ENCODE results near the gene SGSH.

The SGSH gene

DNA sequence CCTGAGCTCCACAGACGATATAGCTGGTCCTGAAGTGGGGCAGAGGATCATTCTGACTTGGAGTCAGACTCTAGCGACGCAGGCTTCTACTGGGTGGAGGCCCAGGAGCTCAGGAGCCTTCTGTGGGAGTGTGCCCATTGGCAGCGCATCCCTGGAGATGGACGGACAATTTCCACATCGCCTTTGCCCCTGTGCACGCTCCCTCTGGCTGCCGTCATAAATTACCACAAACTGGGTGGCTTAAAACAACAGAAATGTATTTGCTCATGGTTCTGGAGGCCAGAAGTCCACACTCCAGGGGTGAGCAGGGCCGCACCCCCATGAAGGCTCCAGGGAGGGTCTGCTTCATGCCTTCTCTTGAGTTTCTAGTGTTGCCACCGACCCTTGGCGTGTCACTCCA lies 43.4 kb downstream of the SGSH start:
- TF ChIP-seq, protein P1, sequence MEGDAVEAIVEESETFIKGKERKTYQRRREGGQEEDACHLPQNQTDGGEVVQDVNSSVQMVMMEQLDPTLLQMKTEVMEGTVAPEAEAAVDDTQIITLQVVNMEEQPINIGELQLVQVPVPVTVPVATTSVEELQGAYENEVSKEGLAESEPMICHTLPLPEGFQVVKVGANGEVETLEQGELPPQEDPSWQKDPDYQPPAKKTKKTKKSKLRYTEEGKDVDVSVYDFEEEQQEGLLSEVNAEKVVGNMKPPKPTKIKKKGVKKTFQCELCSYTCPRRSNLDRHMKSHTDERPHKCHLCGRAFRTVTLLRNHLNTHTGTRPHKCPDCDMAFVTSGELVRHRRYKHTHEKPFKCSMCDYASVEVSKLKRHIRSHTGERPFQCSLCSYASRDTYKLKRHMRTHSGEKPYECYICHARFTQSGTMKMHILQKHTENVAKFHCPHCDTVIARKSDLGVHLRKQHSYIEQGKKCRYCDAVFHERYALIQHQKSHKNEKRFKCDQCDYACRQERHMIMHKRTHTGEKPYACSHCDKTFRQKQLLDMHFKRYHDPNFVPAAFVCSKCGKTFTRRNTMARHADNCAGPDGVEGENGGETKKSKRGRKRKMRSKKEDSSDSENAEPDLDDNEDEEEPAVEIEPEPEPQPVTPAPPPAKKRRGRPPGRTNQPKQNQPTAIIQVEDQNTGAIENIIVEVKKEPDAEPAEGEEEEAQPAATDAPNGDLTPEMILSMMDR (IDR thresholded peaks at IDR 0.05; ENCODE audit: insufficient read depth, missing control alignments) = no peak
- DNase-seq (ENCODE audit: insufficient read length, low spot score) = no peak
- FAIRE-seq = no peak

DNA sequence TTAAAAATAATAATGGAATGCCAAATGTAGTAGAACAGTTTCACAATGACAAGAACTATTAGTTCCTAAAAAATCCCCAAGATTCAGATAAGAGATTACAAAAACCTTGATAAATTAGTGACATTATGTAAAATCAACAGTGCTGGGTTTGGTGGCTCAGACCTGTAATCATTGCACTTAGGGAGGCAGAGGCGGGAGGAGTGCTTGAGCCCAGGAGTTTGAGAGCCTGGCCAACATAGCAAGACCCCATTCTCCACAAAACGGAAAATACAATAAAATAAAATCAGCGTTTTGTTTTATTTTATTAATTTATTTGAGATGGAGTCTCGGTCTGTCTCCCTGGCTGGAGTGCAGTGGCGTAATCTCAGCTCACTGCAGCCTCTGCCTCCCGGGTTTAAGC lies 46.2 kb downstream of the SGSH start:
- FAIRE-seq (no peak), DNase-seq (ENCODE audit: insufficient read length, low spot score) (no peak)
- TF ChIP-seq, protein P1 (IDR thresholded peaks at IDR 0.05; ENCODE audit: insufficient read depth, missing control alignments) = no peak

DNA sequence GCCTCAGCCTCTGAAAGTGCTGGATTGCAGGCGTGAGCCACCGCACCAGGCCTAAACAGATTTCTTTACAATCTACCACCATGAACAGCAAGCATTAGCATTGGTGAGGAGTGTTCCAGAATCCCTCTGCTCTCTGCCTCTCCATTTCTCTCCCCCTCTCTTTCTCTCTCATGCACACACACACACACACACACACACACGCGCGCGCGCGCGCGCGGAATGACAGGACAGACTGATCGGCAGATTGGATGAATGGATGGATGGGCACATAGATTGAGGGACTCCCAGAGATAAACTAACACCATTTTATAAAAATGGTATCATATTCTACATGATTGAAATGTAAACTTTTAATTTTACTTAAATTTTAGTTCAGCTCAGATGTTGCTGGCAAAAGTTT lies 47.0 kb downstream of the SGSH start:
- FAIRE-seq (no peak), DNase-seq (ENCODE audit: insufficient read length, low spot score) (no peak)
- TF ChIP-seq, protein P1 (IDR thresholded peaks at IDR 0.05; ENCODE audit: insufficient read depth, missing control alignments) = no peak

DNA sequence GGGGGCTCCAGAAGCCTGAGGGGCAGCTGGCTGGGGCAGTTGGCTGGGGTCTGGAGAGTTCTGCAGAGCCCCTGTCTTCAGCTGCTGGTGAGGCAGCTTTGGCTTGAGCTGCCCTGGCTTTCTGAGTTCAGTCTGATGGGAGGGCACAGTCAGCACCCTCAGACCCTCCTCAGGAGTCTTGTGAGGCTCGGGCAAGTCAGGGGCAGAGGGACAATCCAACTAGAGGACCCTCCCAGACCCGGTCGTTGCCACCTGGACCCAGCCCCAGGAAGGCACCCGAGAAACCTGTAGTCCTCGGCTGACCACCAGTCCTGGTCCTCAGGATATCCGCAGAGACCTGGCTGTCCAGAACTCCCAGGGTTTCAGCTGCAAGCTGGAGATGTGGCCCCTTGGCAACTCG lies 48.5 kb downstream of the SGSH start:
- DNase-seq (ENCODE audit: insufficient read length, low spot score) (no peak), FAIRE-seq (no peak)
- TF ChIP-seq, protein P1 (IDR thresholded peaks at IDR 0.05; ENCODE audit: insufficient read depth, missing control alignments) = no peak

DNA sequence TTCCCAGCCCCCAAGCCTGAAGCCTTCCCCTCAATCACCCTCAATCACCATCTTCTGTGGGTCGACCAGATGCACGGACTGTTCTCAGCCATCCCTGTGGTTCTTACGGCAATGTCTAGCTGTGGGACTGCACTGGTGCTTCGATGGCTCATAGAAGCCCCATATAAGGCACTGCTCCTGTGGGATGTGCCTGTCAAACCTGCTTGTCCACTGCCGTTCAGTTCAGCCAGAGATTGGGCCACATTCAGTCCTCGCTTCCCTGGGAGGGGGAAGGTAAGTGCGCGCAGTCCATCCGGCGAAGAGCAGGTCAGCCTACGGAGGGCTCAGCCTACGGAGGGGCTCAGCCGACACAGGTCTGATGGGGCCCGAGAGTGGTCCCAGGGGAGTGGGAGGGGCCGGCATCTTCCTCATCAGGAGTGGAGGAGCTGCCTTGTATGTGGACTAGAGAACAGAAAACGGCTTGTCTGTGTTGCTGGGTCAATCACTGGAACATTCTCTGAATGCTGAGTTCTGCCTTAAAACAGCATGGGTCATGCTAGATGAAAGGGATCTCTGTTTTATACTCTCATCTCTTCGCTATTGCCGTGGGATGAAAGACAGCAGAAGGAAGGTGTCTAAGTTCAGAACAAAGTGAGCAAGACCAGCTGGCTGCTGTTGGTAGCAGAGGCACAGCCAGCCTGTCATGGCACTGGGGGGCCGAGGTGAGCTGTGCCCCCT lies 50.2 kb downstream of the SGSH start, which contains the start of gene CARD14:
Gene CARD14 (plus strand): TSS at position 247 of the 717 bp plus-strand sequence. CDS start 11,409 bp downstream, outside the sequence.
- DNase-seq (ENCODE audit: insufficient read length, low spot score) (no peak), FAIRE-seq (no peak)
- TF ChIP-seq, protein P1 (IDR thresholded peaks at IDR 0.05; ENCODE audit: insufficient read depth, missing control alignments) = no peak

DNA sequence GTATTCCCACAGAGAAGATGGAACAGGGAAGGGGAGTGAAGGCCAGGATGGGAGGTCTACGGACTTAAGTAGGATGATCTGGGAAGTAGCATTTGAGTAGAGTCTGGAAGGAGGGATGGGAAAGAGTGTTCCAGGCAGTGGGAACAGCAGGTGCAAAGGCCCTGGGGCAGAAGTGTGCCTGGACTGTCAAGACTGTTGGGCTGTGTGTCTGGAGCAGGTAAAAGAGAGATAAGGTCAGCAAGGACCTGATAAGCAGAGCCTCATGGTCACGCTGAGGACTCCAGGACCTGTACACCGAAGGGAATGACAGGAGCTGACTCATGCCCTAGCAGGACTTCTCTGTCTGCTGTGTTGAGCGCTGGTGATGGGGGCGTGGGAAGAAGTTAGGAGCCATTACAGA lies 51.0 kb downstream of the SGSH start:
- DNase-seq (ENCODE audit: insufficient read length, low spot score) (no peak), FAIRE-seq (no peak)
- TF ChIP-seq, protein P1 (IDR thresholded peaks at IDR 0.05; ENCODE audit: insufficient read depth, missing control alignments) = no peak

DNA sequence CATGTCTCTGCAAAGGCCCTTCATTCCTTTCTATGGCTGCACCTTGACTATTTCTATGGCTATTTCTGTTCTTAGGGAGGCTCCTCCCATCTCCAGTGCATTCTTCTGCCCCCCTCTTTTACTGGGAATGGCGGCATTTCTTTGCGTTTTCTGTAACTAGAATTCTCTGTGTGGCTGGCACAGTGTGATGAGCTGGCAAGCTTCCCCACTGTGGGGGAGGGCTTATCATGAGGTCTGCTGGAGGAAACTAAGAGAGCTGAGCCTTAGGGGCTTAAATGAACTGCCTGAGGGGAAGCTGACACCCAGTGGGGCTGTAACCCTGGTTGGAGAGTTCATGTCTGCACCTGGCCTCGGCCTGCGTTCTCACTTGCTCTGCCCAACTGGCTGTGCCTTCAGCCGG lies 51.8 kb downstream of the SGSH start:
- no peak for DNase-seq (ENCODE audit: insufficient read length, low spot score)
- TF ChIP-seq, protein P1 (IDR thresholded peaks at IDR 0.05; ENCODE audit: insufficient read depth, missing control alignments) = no peak
- FAIRE-seq = no peak

All from D721Med (cell line).